HFFc6 (cell line): ENCODE measurements around the gene CNTNAP5. TPM values are rescaled to one million over a fixed set of nuclear protein-coding genes. Genes with fewer than 3 reads are reported as not detected.

Source experiments
- DNase-seq: peaks from one replicate; pipeline ENCODE4 v3.0.0-alpha.2; 2018
- H3K27ac Mint-ChIP-seq: 2 replicates; pipeline ENCODE4 v1.8.0; 2020; ENCODE audit warnings: mild to moderate bottlenecking, mixed read lengths
- H3K27me3 Mint-ChIP-seq: 2 replicates; pipeline ENCODE4 v1.8.0; 2021; ENCODE audit warnings: mild to moderate bottlenecking, moderate library complexity, mixed read lengths; ENCODE audit not compliant: insufficient read depth
- H3K36me3 Mint-ChIP-seq: 2 replicates; pipeline ENCODE4 v1.8.0; 2021; ENCODE audit warnings: low read depth, mixed read lengths
- H3K4me1 Mint-ChIP-seq: 2 replicates; pipeline ENCODE4 v1.8.0; 2020; ENCODE audit warnings: low read depth, mixed read lengths
- H3K4me3 Mint-ChIP-seq: 2 replicates; pipeline ENCODE4 v1.8.0; 2020; ENCODE audit warnings: mild to moderate bottlenecking, moderate library complexity, mixed read lengths
- H3K9me3 Mint-ChIP-seq: 2 replicates; pipeline ENCODE4 v1.8.0; 2020; ENCODE audit warnings: mild to moderate bottlenecking, mixed read lengths
- total RNA-seq, 6 experiments: library from RNA; stranded (reverse); fragmentation: NEBNext Ultra II Directional; extraction: Animal tissue kit (Norgen Biotek cat#: 25700); gene quantifications; 2 replicates in 1 of 6; 3 replicates in 5 of 6; pipeline ENCODE4 v1.2.3, GENCODE V29; 2021
- TF ChIP-seq, protein P1 (sequence below): fragments of 200-600 bp; sonication (generic); IDR thresholded peaks from 2 replicates; pipeline ENCODE4 v1.5.0; 2021; ENCODE audit warnings: antibody characterized with exemption, mild to moderate bottlenecking

CNTNAP5 gene
- total RNA-seq, 6 experiments from 2014 or later: not detected

DNA sequence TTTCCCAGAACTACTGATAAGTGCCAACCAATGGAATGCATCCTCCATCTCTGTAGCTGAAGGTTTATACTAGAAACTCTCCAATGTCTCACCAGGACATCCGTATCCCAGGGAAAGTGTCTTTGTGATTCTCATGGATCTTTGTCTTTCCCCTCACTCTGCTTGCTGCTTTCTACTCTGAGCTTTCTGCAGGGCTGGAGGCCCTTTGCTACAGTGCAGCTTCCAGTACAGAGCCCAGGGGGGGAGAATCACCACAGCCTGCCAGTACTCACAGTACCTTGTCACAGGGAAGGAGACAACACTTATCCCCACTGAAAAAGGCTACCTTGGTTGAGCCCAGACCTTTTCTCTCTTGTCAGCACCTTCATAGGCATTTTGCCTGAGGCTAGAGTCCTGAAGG, 627.0 kb downstream of the CNTNAP5 start:
- no peaks in the 10 kb centered on the region for H3K27me3 Mint-ChIP-seq
- no peak for DNase-seq
- TF ChIP-seq, protein P1, sequence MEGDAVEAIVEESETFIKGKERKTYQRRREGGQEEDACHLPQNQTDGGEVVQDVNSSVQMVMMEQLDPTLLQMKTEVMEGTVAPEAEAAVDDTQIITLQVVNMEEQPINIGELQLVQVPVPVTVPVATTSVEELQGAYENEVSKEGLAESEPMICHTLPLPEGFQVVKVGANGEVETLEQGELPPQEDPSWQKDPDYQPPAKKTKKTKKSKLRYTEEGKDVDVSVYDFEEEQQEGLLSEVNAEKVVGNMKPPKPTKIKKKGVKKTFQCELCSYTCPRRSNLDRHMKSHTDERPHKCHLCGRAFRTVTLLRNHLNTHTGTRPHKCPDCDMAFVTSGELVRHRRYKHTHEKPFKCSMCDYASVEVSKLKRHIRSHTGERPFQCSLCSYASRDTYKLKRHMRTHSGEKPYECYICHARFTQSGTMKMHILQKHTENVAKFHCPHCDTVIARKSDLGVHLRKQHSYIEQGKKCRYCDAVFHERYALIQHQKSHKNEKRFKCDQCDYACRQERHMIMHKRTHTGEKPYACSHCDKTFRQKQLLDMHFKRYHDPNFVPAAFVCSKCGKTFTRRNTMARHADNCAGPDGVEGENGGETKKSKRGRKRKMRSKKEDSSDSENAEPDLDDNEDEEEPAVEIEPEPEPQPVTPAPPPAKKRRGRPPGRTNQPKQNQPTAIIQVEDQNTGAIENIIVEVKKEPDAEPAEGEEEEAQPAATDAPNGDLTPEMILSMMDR: no peak
- peaks cover 67% of the 10 kb centered on the region for H3K9me3 Mint-ChIP-seq
- H3K27ac Mint-ChIP-seq: no peak overlapping the region
- H3K36me3 Mint-ChIP-seq: no peaks in the 10 kb centered on the region
- no peak overlapping the region for H3K4me3 Mint-ChIP-seq
- no peaks in the 10 kb centered on the region for H3K4me1 Mint-ChIP-seq

DNA sequence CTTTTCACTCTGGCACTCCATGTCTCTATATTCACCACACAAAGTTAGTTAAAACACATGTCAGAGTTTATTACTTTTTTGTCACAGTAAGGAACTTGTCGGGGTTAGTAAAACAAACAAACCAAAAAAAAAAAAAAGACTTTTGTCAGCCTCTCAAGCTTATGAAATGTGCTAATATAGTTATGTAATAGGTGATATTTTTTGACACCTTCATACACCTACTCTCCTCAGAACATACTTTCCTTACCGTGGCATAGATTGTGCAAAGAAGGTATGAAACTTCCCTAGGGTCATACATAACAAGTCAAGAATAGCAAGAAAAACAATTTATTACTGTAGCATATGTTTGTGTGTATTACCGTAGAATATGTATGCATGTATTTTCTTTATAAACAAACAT, 633.3 kb downstream of the CNTNAP5 start:
- Mint-ChIP-seq H3K9me3 (peaks cover 70% of the 10 kb centered on the region), H3K4me3 (no peak overlapping the region), H3K27me3 (no peaks in the 10 kb centered on the region; the same call in 1 of the 2 replicates), H3K27ac (no peak overlapping the region), H3K4me1 (no peaks in the 10 kb centered on the region), H3K36me3 (peaks cover 6% of the 10 kb centered on the region; the same call in 1 of the 2 replicates)
- TF ChIP-seq, protein P1: no peak
- DNase-seq: no peak

DNA sequence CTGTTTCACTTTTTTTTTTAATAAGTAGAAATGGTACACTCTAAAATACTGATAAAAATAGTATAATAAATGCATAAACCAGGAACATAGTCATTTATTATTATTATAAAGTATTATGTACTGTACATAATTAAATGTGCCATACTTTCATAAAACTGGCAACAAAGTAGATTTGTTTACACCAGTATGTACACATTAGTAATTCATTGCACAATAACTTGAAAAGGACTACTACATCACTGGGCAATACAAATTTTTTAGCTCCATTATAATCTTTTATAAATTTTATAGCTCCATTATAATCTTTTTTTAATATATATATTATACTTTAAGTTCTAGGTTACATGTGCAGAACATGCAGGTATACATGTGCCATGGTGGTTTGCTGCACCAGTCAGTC, 636.5 kb downstream of the CNTNAP5 start:
- no peak overlapping the region for H3K4me3 Mint-ChIP-seq
- H3K4me1 Mint-ChIP-seq: no peaks in the 10 kb centered on the region
- TF ChIP-seq, protein P1: no peak
- no peak for DNase-seq
- H3K27me3 Mint-ChIP-seq: no peaks in the 10 kb centered on the region; the same call in 1 of the 2 replicates
- peaks cover 6% of the 10 kb centered on the region; the same call in 1 of the 2 replicates for H3K36me3 Mint-ChIP-seq
- H3K9me3 Mint-ChIP-seq: peaks cover 58% of the 10 kb centered on the region
- no peak overlapping the region for H3K27ac Mint-ChIP-seq

DNA sequence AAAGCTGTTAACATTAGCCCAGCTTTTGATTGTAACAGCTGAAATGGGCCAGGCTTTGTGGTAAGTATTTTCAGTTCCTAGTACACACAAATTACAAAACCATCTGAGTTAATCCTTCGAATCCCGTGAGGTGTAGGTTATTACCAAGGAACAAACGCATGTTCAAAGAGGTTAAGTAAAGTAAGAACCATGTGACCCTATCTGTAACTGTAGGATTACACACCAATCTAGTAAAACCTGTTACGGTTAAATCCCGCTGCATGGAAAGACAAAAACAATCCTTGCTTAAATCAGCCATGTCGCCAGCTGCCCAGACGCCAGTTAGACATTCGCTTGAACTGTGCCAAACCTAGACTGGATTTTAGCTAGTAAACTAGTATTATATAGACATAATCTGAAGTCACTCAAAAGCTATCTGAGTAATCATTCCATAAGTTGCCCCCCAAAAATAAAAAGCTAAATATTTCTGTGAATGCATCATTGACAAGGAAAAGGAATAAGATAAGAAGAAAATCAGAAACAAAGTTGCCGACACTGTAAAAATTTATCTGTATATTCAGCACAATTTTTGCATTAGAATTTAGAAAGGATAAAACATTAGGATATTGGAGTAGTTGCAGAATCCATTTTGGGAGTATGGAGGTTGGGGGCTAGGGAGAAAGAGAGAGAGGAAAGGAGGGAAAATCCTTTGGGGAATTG, 638.0 kb downstream of the CNTNAP5 start:
- Mint-ChIP-seq H3K4me3 (no peak overlapping the region), H3K27ac (no peak overlapping the region), H3K4me1 (no peaks in the 10 kb centered on the region), H3K9me3 (peaks cover 51% of the 10 kb centered on the region), H3K27me3 (no peaks in the 10 kb centered on the region; the same call in none of the 2 replicates), H3K36me3 (peaks cover 6% of the 10 kb centered on the region; the same call in 1 of the 2 replicates)
- no peak for DNase-seq
- TF ChIP-seq, protein P1: no peak

DNA sequence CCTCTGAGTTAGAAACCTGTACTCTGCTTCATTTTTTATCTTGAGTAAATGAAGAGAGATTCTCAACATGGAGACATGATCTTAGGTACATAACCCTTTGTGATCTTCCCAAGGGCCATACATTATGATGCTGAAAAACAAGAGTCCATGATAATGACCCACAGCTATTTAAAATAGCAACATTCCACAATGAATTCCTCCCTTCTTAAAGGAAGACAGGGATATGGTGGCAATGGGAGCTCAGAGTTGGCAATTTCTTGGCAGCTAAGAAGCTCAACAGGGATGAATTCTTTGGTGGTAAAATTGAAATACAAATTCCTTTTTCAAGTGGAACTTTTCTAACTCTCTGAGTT, 638.5 kb downstream of the CNTNAP5 start:
- no peak for DNase-seq
- Mint-ChIP-seq H3K4me1 (no peaks in the 10 kb centered on the region), H3K9me3 (peaks cover 49% of the 10 kb centered on the region), H3K4me3 (no peak overlapping the region), H3K36me3 (peaks cover 6% of the 10 kb centered on the region; the same call in 1 of the 2 replicates), H3K27ac (no peak overlapping the region), H3K27me3 (no peaks in the 10 kb centered on the region; the same call in none of the 2 replicates)
- TF ChIP-seq, protein P1: no peak
